ENCODE data around the gene B4GALT1. TPM values are rescaled to one million over a fixed set of nuclear protein-coding genes. Genes with fewer than 3 reads are reported as not detected.

B4GALT1 gene
- total and polyA plus RNA-seq, 2 of the 8 experiments (the other 6 are each of a cell fraction or from before 2014, with no cell fraction given): 12.8 to 18.2 TPM

DNA sequence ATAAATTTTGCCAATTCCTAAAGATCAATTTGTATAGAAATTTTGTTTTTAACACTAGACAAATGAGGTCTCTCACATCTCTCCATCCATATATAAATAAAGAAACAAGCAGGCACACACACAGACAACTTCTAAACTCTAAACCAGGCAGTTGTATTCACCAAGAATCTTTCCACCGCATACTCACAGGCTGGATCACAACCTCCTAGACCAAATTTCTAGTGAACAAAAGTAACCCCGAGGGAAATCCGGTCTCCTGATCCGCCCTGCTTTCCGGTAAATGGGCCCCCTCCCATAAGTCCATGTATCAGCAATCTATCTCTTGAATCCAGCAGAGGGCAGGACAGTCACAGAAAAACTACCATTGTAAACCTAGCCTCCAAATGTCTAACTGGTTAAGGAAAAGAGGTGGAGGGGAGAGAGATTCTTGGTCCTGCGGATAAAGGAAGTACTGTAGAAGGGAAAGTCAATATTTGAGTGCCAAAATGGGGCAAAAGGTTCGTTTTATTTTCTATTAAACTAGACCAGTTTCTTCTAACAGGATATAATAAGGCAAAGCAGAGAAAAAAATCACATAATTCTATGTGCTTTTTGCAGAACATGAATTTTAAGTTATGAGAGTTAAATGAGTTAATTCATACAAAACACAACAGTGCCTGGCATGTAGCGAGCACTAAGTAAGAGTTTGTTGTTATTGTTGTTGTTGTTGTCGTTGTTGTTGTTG is 85.8 kb downstream of the B4GALT1 start:
- Histone ChIP-seq H3K9ac (replicated peaks in 1 of 4; ENCODE audit: extremely low read depth in 1 of 4, low read depth in 3 of 4, low read length in 3 of 4) (no peak overlapping the region), H2BK120ac (replicated peaks; ENCODE audit: low read depth, low read length) (no peak overlapping the region), H3K23ac (ENCODE audit: insufficient read length) (no peak overlapping the region), H2AFZ (ENCODE audit: low read length) (peak overlapping the region; percentile 70), H4K20me1 (replicated peaks in 1 of 2; ENCODE audit: control insufficient read depth in 1 of 2, insufficient read depth in 2 of 2, low read length in 2 of 2) (no peaks in the 10 kb centered on the region), H4K8ac (ENCODE audit: extremely low read depth, insufficient read depth, low read length) (no peak overlapping the region), H2BK12ac (ENCODE audit: low read depth, low read length) (no peak overlapping the region), H2AK5ac (ENCODE audit: low read depth, low read length) (no peak overlapping the region), H3K18ac (ENCODE audit: extremely low read depth, low read length) (no peak overlapping the region), H3K14ac (ENCODE audit: insufficient read length) (no peak overlapping the region), H3K27ac (ENCODE audit: low read depth, low read length) (no peak overlapping the region), H3K9me3 (ENCODE audit: insufficient read depth in 2 of 2, low read depth in 1 of 2, low read length in 1 of 2) (peaks cover 4 to 13% of the 10 kb centered on the region in 2 experiments; a peak in 2 of 4 replicates), H3K4me1 (replicated peaks in 1 of 4; ENCODE audit: control insufficient read depth in 3 of 4, insufficient read depth in 4 of 4, low read length in 3 of 4) (no peaks in the 10 kb centered on the region; a peak in 1 of 7 replicates), H3K79me2 (ENCODE audit: control insufficient read depth in 1 of 2, insufficient read depth in 2 of 2, low read length in 2 of 2) (peaks cover 0 to 2% of the 10 kb centered on the region in 2 experiments; a peak in 3 of 4 replicates), H3K79me1 (ENCODE audit: low read depth, low read length) (no peaks in the 10 kb centered on the region), H3K36me3 (ENCODE audit: control insufficient read depth in 2 of 4, insufficient read depth in 4 of 4, low read length in 3 of 4) (no peaks in the 10 kb centered on the region), H3K4ac (replicated peaks; ENCODE audit: insufficient read length, low read depth, low read length) (no peak overlapping the region), H2BK20ac (ENCODE audit: low read length) (no peak overlapping the region), H2BK5ac (ENCODE audit: low read depth, low read length) (no peak overlapping the region), H4K5ac (ENCODE audit: insufficient read length, low read depth, low read length) (no peak overlapping the region), H2BK15ac (ENCODE audit: low read length) (no peak overlapping the region), H3K4me3 (ENCODE audit: extremely low read depth in 1 of 4, insufficient read depth in 2 of 4, low read depth in 3 of 4, low read length in 4 of 4) (peak overlapping the region in 1 of 4 experiments; percentile 42; a peak in 2 of 8 replicates), H3K23me2 (ENCODE audit: low read depth, low read length) (no peaks in the 10 kb centered on the region), H3K4me2 (ENCODE audit: insufficient read depth in 1 of 2, low read depth in 2 of 2, low read length in 2 of 2) (peak overlapping the region in 1 of 2 experiments; percentile 43; a peak in 3 of 4 replicates), H3K27me3 (replicated peaks in 1 of 4; ENCODE audit: control insufficient read depth in 3 of 4, extremely low read depth in 1 of 4, insufficient read depth in 3 of 4, low read length in 3 of 4) (no peaks in the 10 kb centered on the region), H3K56ac (replicated peaks; ENCODE audit: insufficient read length, low read depth, low read length) (no peak overlapping the region), H4K91ac (replicated peaks; ENCODE audit: insufficient read length, low read length) (no peak overlapping the region)
- FAIRE-seq (peak; percentile 74), DNase-seq (ENCODE audit: low read depth in 1 of 2, low spot score in 2 of 2) (peak in 1 of 2 experiments; percentile 34)
- WGBS, 2 experiments (ENCODE audit: extremely low coverage in 1 of 2, insufficient coverage in 1 of 2, insufficient read length in 1 of 2, insufficient replicate concordance in 2 of 2, low coverage in 1 of 2, low lambda C conversion rate in 2 of 2, missing lambda C conversion rate in 1 of 2): 28% methylated on average over 9 of the region's 9 CpGs; no CpG with 5 or more reads in 1 of the 2 experiments
- POLR2A ChIA-PET (ENCODE audit: partially characterized antibody): interaction anchor here (1.0 kb wide), 1 partner anchor 147 kb away, joined by 3 read pairs; no protein-coding TSS in a partner anchor
- CTCF ChIA-PET (ENCODE audit: partially characterized antibody): interaction anchor here (0.6 to 3.1 kb wide), 4 partner anchors 28 to 145 kb away, joined by 3 to 26 read pairs (median 14); no protein-coding TSS in a partner anchor
- TF ChIP-seq YY1 (IDR thresholded peaks at IDR 0.05; ENCODE audit: low read depth, low read length) (0 out of 2 replicates have a peak, but pooled peaks have one; percentile 47), EGR1 (IDR thresholded peaks at IDR 0.05; ENCODE audit: borderline replicate concordance, low read depth, low read length) (no peak), EP300 (IDR thresholded peaks at IDR 0.05; ENCODE audit: borderline replicate concordance in 1 of 2, low read depth in 2 of 2, low read length in 2 of 2) (no peak), TAF1 (IDR thresholded peaks at IDR 0.05; ENCODE audit: low read depth, low read length) (0 out of 2 replicates have a peak, but pooled peaks have one; percentile 21), MAFK (IDR thresholded peaks at IDR 0.05; ENCODE audit: low read depth, low read length) (peak; percentile 10; the same call in 1 of the 2 replicates), SP1 (IDR thresholded peaks at IDR 0.05; ENCODE audit: low read depth, low read length) (no peak), RAD21 (IDR thresholded peaks at IDR 0.05 in 1 of 2, conservative IDR thresholded peaks at IDR 0.05 in 1 of 2; ENCODE audit: low read depth in 2 of 2, low read length in 2 of 2) (peak; percentile 92 to 95), BCL11A (IDR thresholded peaks at IDR 0.05; ENCODE audit: low read depth in 2 of 2, low read length in 2 of 2) (no peak)
- TF ChIP-seq, protein P1, sequence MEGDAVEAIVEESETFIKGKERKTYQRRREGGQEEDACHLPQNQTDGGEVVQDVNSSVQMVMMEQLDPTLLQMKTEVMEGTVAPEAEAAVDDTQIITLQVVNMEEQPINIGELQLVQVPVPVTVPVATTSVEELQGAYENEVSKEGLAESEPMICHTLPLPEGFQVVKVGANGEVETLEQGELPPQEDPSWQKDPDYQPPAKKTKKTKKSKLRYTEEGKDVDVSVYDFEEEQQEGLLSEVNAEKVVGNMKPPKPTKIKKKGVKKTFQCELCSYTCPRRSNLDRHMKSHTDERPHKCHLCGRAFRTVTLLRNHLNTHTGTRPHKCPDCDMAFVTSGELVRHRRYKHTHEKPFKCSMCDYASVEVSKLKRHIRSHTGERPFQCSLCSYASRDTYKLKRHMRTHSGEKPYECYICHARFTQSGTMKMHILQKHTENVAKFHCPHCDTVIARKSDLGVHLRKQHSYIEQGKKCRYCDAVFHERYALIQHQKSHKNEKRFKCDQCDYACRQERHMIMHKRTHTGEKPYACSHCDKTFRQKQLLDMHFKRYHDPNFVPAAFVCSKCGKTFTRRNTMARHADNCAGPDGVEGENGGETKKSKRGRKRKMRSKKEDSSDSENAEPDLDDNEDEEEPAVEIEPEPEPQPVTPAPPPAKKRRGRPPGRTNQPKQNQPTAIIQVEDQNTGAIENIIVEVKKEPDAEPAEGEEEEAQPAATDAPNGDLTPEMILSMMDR (IDR thresholded peaks at IDR 0.05; ENCODE audit: control extremely low read depth in 1 of 3, insufficient read depth in 1 of 3, low read depth in 1 of 3, low read length in 3 of 3): peak; percentile 25 to 83 (median 77)
